OCI-LY1 (cell line): Measurements from ENCODE around the gene FGF3.
"Not testable (repeated sequence)": the region's sequence is repeated elsewhere in the genome, so short reads cannot be mapped to it uniquely, and the experiment has no call there.

ENCODE experiments used
- H2AFZ ChIP-seq: fragments of 200-600 bp; sonication (generic), shearing (Covaris generic); 2 replicates; pipeline ENCODE4 v1.6.0; 2014; ENCODE audit warnings: antibody characterized with exemption, mild to moderate bottlenecking, low read length
- H3F3A ChIP-seq: fragments of 200-600 bp; sonication (generic), shearing (Covaris generic); 2 replicates; pipeline ENCODE4 v1.6.0; 2014; ENCODE audit warnings: mild to moderate bottlenecking, antibody characterized with exemption, low read length, moderate library complexity; ENCODE audit not compliant: insufficient read depth
- H3K27ac ChIP-seq: fragments of 200-600 bp; sonication (generic); 2 replicates; pipeline ENCODE4 v1.5.1; 2014; ENCODE audit warnings: low read length, mixed run types, mild to moderate bottlenecking, low read depth; ENCODE audit not compliant: poor library complexity, severe bottlenecking
- H3K27me3 ChIP-seq: fragments of 200-600 bp; sonication (generic); 2 replicates; pipeline ENCODE4 v1.6.0; 2014; ENCODE audit warnings: antibody characterized with exemption, mild to moderate bottlenecking, low read length, moderate library complexity; ENCODE audit not compliant: insufficient read depth
- H3K36me3 ChIP-seq: fragments of 200-600 bp; sonication (generic); 2 replicates; pipeline ENCODE4 v1.6.1; 2014; ENCODE audit warnings: mild to moderate bottlenecking, antibody characterized with exemption, low read length, moderate library complexity, mixed read lengths; ENCODE audit not compliant: insufficient read depth
- H3K4me1 ChIP-seq: fragments of 200-600 bp; sonication (generic); 2 replicates; pipeline ENCODE4 v1.5.1; 2014; ENCODE audit warnings: mild to moderate bottlenecking, low read length, moderate library complexity; ENCODE audit not compliant: insufficient read depth, severe bottlenecking
- H3K4me2 ChIP-seq: fragments of 200-600 bp; sonication (generic), shearing (Covaris generic); 2 replicates; pipeline ENCODE4 v1.6.1; 2014; ENCODE audit warnings: low read length
- H3K4me3 ChIP-seq: fragments of 200-600 bp; sonication (generic); 2 replicates; pipeline ENCODE4 v1.5.1; 2014; ENCODE audit warnings: low read length, low read depth, mild to moderate bottlenecking, mixed read lengths; ENCODE audit not compliant: poor library complexity, severe bottlenecking
- H3K79me2 ChIP-seq: fragments of 200-600 bp; shearing (Covaris generic); 2 replicates; pipeline ENCODE4 v1.6.1; 2016; ENCODE audit warnings: mixed run types, low read length, mixed read lengths; ENCODE audit not compliant: insufficient read depth
- H3K9ac ChIP-seq: fragments of 200-600 bp; sonication (generic), shearing (Covaris generic); 2 replicates; pipeline ENCODE4 v1.6.1; 2014; ENCODE audit warnings: mild to moderate bottlenecking, low read length, mixed read lengths
- H3K9me2 ChIP-seq: fragments of 200-600 bp; sonication (generic), shearing (Covaris generic); 2 replicates; pipeline ENCODE4 v1.6.1; 2014; ENCODE audit warnings: low read depth, mild to moderate bottlenecking, low read length, mixed read lengths
- H3K9me3 ChIP-seq: fragments of 200-600 bp; shearing (Covaris generic); 2 replicates; pipeline ENCODE4 v1.6.1; 2014; ENCODE audit warnings: low read length, mixed read lengths
- H4K20me1 ChIP-seq: fragments of 200-600 bp; sonication (generic), shearing (Covaris generic); 2 replicates; pipeline ENCODE4 v1.6.0; 2016; ENCODE audit warnings: mild to moderate bottlenecking, low read length; ENCODE audit not compliant: insufficient read depth
- EZH2 ChIP-seq: fragments of 200-600 bp; sonication (generic), shearing (Covaris generic); IDR thresholded peaks from 2 replicates; pipeline ENCODE4 v1.8.0; 2017; ENCODE audit warnings: borderline replicate concordance, mixed run types, mild to moderate bottlenecking, antibody characterized with exemption, low read length, moderate library complexity, mixed read lengths
- TF ChIP-seq, protein P1 (sequence below): fragments of 200-600 bp; sonication (generic), shearing (Covaris generic); IDR thresholded peaks from 2 replicates; pipeline ENCODE4 v1.5.1; 2017; ENCODE audit warnings: mild to moderate bottlenecking, antibody characterized with exemption, low read length, moderate library complexity, mixed read lengths

The FGF3 gene

DNA sequence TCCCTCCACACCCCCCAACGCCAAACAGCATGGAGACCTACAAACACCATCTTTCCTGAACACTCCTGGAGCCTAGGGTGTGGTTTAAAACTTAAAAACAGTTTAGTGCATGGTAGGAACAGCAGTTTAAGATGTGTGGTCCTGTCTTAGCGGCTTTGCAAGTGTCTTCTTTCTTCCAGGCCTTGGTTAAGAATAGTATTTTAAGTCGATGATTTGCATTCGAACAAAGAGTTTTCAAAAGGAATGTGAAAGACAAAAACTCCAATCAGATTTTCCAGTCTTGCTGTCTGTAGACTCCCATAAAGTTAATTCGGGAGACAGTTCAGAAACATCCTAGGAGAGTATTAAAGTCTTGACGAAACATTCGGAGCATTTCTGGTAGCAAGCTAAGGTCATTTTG, 47.8 kb downstream of the FGF3 start:
- H3K9me3 ChIP-seq = no peaks in the 10 kb centered on the region
- H3K9me2 ChIP-seq = no peaks in the 10 kb centered on the region
- no peaks in the 10 kb centered on the region for H4K20me1 ChIP-seq
- no peak overlapping the region for H3K4me2 ChIP-seq
- no peaks in the 10 kb centered on the region for H3F3A ChIP-seq
- H3K9ac ChIP-seq = no peak overlapping the region
- no peak for TF ChIP-seq EZH2
- TF ChIP-seq, protein P1, sequence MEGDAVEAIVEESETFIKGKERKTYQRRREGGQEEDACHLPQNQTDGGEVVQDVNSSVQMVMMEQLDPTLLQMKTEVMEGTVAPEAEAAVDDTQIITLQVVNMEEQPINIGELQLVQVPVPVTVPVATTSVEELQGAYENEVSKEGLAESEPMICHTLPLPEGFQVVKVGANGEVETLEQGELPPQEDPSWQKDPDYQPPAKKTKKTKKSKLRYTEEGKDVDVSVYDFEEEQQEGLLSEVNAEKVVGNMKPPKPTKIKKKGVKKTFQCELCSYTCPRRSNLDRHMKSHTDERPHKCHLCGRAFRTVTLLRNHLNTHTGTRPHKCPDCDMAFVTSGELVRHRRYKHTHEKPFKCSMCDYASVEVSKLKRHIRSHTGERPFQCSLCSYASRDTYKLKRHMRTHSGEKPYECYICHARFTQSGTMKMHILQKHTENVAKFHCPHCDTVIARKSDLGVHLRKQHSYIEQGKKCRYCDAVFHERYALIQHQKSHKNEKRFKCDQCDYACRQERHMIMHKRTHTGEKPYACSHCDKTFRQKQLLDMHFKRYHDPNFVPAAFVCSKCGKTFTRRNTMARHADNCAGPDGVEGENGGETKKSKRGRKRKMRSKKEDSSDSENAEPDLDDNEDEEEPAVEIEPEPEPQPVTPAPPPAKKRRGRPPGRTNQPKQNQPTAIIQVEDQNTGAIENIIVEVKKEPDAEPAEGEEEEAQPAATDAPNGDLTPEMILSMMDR = no peak
- no peaks in the 10 kb centered on the region for H3K27me3 ChIP-seq
- no peaks in the 10 kb centered on the region for H3K79me2 ChIP-seq
- H3K27ac ChIP-seq = no peak overlapping the region
- H3K4me3 ChIP-seq = no peak overlapping the region
- no peaks in the 10 kb centered on the region for H3K4me1 ChIP-seq
- no peak overlapping the region for H2AFZ ChIP-seq
- H3K36me3 ChIP-seq = no peaks in the 10 kb centered on the region

DNA sequence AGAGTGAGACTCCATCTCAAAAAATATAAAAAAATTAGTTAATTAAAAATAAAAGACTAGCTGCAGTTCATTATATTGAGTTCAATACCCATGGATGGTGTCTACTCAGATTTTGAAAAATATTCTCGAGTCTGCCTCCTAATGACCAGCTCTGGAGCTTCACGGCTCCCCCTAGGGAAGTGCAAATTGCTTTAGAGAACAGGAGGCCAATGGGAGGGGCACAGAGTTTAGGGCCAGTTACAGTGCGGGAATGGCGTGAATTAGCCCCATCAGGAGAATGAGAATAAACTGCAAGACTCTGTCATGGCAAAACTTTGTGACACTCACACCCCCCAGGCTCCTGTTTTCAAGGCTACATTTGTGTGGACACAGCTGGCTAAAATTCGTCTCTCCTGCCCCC, 48.7 kb downstream of the FGF3 start:
- Histone ChIP-seq H3F3A (no peaks in the 10 kb centered on the region), H3K79me2 (no peaks in the 10 kb centered on the region), H3K4me2 (no peak overlapping the region), H4K20me1 (no peaks in the 10 kb centered on the region), H3K27ac (no peak overlapping the region), H2AFZ (no peak overlapping the region), H3K4me3 (no peak overlapping the region), H3K9ac (no peak overlapping the region), H3K9me2 (no peaks in the 10 kb centered on the region), H3K9me3 (no peaks in the 10 kb centered on the region), H3K36me3 (no peaks in the 10 kb centered on the region), H3K4me1 (no peaks in the 10 kb centered on the region), H3K27me3 (no peaks in the 10 kb centered on the region)
- TF ChIP-seq, protein P1 = no peak
- no peak for TF ChIP-seq EZH2

DNA sequence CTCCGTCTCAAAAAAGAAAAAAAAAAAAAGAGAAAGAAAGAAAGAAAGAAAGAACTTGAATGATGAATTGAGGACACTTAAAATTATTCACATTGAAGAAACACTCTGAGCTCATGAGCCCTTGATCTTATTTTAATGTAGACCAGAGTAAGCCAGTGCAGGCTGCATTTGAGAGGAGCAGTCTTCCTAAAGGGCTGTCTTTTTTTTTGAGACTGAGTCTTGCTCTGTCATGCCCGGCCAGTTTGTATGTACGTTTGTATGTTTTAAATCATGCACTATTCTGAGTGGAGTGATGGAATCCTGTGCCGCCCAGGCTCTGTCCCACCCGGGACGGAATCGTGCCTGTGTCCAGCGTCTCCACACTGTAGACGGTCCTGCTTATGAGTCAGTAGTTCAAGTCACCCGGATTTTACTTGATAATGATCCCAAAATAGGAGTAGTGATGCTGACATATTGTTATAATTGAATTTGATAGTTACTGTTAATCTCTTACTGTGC, 53.7 kb downstream of the FGF3 start:
- H3K9me3 ChIP-seq = no peaks in the 10 kb centered on the region
- no peak overlapping the region for H3K27ac ChIP-seq
- no peaks in the 10 kb centered on the region for H4K20me1 ChIP-seq
- H3K4me2 ChIP-seq = no peak overlapping the region
- H3K36me3 ChIP-seq = no peaks in the 10 kb centered on the region
- H3K79me2 ChIP-seq = no peaks in the 10 kb centered on the region
- H3F3A ChIP-seq = no peaks in the 10 kb centered on the region
- H3K9me2 ChIP-seq = no peaks in the 10 kb centered on the region
- no peak overlapping the region for H2AFZ ChIP-seq
- TF ChIP-seq, protein P1 = no peak
- no peak for TF ChIP-seq EZH2
- no peak overlapping the region for H3K4me3 ChIP-seq
- H3K9ac ChIP-seq = no peak overlapping the region
- H3K27me3 ChIP-seq = no peaks in the 10 kb centered on the region
- H3K4me1 ChIP-seq = no peaks in the 10 kb centered on the region

DNA sequence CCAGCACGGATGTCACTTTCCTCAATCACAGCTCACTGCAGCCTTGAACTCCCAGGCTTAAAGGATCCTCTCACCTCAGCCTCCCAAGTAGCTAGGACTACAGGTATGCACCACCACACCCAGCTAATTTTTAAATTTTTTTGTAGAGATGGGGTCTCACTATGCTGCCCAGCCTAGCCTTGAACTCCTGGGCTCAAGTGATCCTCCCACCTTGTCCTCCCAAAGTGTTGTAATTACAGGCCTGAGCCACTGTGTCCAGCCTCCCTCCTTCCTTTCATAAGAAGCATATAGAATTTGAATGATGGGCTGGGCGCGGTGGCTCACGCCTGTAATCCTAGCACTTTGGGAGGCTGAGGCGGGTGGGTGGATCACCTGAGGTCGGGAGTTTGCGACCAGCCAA, 54.3 kb downstream of the FGF3 start:
- not testable (repeated sequence) for H3K4me1 ChIP-seq, H3K4me3 ChIP-seq, H3F3A ChIP-seq, H3K9me3 ChIP-seq, H3K9ac ChIP-seq, H3K27me3 ChIP-seq, H3K4me2 ChIP-seq, H3K27ac ChIP-seq, H2AFZ ChIP-seq, H3K9me2 ChIP-seq, H3K36me3 ChIP-seq, H4K20me1 ChIP-seq, H3K79me2 ChIP-seq
